ENCODE data around the gene STUB1.

The STUB1 gene

DNA sequence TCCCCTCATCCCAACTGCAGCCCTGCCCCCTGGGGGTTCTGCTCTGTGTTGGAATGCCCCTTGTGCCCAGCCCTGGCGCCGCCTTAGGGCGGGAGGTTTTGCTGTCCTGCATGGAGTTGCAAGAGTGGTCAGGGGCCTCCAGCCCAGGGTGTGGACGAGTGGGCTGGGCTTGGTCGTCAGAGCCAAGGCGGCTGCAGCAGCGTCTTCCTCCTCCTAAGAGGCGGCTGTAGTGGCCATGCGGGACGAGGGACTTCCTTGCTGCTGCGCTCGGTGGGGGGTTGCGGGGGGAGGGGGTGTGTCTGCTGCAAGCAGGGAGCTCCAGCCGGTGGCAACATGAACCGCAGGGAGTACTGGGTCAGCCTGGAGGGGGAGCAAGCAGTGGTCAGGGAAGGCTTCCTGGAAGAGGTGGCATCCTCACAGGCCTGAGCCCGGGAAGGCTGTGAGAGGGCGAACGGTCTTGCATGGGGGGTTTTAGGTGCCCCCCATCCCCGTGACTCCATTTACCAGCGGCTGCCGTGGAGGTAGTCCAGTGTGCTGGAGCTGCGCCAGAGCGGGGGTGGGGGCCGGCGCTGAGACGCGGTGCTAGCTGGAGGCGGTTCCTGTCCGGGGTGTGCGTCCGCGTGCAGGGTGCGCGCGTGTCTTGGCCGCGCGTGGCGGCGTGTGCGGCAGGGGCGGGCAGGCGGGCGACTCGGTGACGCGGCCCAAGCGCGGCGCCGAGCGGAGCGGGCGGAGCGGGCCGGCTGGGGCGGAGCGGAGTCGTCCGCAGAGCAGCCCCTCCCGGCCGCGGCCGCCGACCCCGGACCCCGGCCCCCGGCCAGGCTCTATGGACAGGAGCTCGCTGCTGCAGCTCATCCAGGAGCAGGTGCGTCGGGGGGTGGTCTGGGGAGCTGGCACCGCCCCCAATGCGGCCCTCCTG lies 5.0 kb upstream of the STUB1 start, which contains the start of gene RHBDL1:
TSS of gene RHBDL1 (plus strand) at position 704 of the 916 bp plus-strand sequence. CDS start at position 824, 120 bp downstream.
- Histone ChIP-seq H3K9me2 (ENCODE audit: low read depth, low read length) (no peaks in the 10 kb centered on the region), H3K4me3 (ENCODE audit: low read depth, low read length, poor library complexity, severe bottlenecking) (no peak within 1 kb of the TSS), H3K27me3 (ENCODE audit: insufficient read depth, low read length) (no peaks in the 10 kb centered on the region), H3K79me2 (ENCODE audit: insufficient read depth, low read length) (no peaks in the 10 kb centered on the region), H3K4me2 (ENCODE audit: low read length) (no peak within 1 kb of the TSS), H2AFZ (ENCODE audit: low read length) (no peak within 1 kb of the TSS), H3K27ac (ENCODE audit: low read depth, low read length, poor library complexity, severe bottlenecking) (no peak within 1 kb of the TSS), H3K9me3 (ENCODE audit: low read length) (no peaks in the 10 kb centered on the region), H3K9ac (ENCODE audit: low read length) (no peak within 1 kb of the TSS), H3K36me3 (ENCODE audit: insufficient read depth, low read length) (peaks cover 45% of the 10 kb centered on the region), H4K20me1 (ENCODE audit: insufficient read depth, low read length) (no peaks in the 10 kb centered on the region), H3F3A (ENCODE audit: insufficient read depth, low read length) (no peaks in the 10 kb centered on the region), H3K4me1 (ENCODE audit: insufficient read depth, low read length, severe bottlenecking) (peaks cover 15% of the 10 kb centered on the region)
- TF ChIP-seq, protein P1, sequence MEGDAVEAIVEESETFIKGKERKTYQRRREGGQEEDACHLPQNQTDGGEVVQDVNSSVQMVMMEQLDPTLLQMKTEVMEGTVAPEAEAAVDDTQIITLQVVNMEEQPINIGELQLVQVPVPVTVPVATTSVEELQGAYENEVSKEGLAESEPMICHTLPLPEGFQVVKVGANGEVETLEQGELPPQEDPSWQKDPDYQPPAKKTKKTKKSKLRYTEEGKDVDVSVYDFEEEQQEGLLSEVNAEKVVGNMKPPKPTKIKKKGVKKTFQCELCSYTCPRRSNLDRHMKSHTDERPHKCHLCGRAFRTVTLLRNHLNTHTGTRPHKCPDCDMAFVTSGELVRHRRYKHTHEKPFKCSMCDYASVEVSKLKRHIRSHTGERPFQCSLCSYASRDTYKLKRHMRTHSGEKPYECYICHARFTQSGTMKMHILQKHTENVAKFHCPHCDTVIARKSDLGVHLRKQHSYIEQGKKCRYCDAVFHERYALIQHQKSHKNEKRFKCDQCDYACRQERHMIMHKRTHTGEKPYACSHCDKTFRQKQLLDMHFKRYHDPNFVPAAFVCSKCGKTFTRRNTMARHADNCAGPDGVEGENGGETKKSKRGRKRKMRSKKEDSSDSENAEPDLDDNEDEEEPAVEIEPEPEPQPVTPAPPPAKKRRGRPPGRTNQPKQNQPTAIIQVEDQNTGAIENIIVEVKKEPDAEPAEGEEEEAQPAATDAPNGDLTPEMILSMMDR (IDR thresholded peaks at IDR 0.05; ENCODE audit: low read length) = no peak
- TF ChIP-seq EZH2 (IDR thresholded peaks at IDR 0.05; ENCODE audit: borderline replicate concordance, low read length) = no peak

DNA sequence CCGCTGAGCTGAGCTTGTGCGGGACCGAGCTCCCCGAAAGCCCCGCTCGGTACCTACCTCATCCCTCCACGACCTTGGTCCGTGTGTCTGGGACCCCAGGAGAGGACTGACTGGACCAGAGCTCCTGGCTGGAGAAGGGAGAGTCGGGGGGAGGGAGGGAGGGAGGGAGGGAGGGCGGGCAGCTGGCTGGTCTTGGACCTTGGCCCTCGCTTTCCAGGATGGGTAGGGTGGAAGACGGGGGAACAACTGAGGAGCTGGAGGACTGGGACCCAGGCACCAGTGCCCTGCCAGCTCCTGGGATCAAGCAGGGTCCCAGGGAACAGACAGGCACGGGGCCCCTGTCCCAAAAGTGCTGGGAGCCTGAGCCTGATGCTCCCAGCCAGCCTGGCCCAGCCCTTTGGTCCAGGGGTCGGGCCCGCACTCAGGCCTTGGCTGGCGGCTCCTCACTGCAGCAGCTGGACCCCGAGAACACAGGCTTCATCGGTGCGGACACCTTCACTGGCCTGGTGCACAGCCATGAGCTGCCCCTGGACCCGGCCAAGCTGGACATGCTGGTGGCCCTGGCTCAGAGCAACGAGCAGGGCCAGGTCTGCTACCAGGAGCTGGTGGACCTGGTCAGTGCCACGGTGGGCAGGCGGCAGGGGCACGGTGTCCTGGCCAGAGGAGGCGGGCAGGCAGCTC lies 4.2 kb upstream of the STUB1 start:
- no peak overlapping the region for H3K4me3 ChIP-seq (ENCODE audit: low read depth, low read length, poor library complexity, severe bottlenecking)
- peaks cover 18% of the 10 kb centered on the region for H3K4me1 ChIP-seq (ENCODE audit: insufficient read depth, low read length, severe bottlenecking)
- no peak overlapping the region for H2AFZ ChIP-seq (ENCODE audit: low read length)
- peaks cover 37% of the 10 kb centered on the region for H3K36me3 ChIP-seq (ENCODE audit: insufficient read depth, low read length)
- no peak overlapping the region for H3K4me2 ChIP-seq (ENCODE audit: low read length)
- no peaks in the 10 kb centered on the region for H4K20me1 ChIP-seq (ENCODE audit: insufficient read depth, low read length)
- H3F3A ChIP-seq (ENCODE audit: insufficient read depth, low read length) = no peaks in the 10 kb centered on the region
- no peaks in the 10 kb centered on the region for H3K27me3 ChIP-seq (ENCODE audit: insufficient read depth, low read length)
- no peak for TF ChIP-seq EZH2 (IDR thresholded peaks at IDR 0.05; ENCODE audit: borderline replicate concordance, low read length)
- TF ChIP-seq, protein P1 (IDR thresholded peaks at IDR 0.05; ENCODE audit: low read length) = no peak
- H3K9ac ChIP-seq (ENCODE audit: low read length) = no peak overlapping the region
- H3K9me3 ChIP-seq (ENCODE audit: low read length) = no peaks in the 10 kb centered on the region
- 0 out of 2 replicates have a peak, but pooled peaks cover 4% of the 10 kb centered on the region for H3K79me2 ChIP-seq (ENCODE audit: insufficient read depth, low read length)
- H3K9me2 ChIP-seq (ENCODE audit: low read depth, low read length) = no peaks in the 10 kb centered on the region
- no peak overlapping the region for H3K27ac ChIP-seq (ENCODE audit: low read depth, low read length, poor library complexity, severe bottlenecking)

DNA sequence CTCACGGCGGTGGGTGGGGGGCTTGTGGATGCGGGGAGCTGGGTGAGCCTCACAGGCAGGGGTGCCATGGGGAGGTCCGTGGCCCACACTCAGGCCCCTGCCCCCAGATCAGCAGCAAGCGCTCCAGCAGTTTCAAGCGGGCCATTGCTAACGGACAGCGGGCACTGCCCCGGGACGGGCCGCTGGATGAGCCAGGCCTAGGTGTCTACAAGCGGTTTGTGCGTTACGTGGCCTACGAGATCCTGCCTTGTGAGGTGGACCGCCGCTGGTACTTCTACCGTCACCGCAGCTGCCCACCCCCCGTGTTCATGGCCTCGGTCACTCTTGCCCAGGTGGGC lies 3.7 kb upstream of the STUB1 start:
- no peaks in the 10 kb centered on the region for H3K9me3 ChIP-seq (ENCODE audit: low read length)
- peaks cover 23% of the 10 kb centered on the region for H3K4me1 ChIP-seq (ENCODE audit: insufficient read depth, low read length, severe bottlenecking)
- no peaks in the 10 kb centered on the region for H3K9me2 ChIP-seq (ENCODE audit: low read depth, low read length)
- H3K9ac ChIP-seq (ENCODE audit: low read length) = no peak overlapping the region
- H3K27ac ChIP-seq (ENCODE audit: low read depth, low read length, poor library complexity, severe bottlenecking) = no peak overlapping the region
- H2AFZ ChIP-seq (ENCODE audit: low read length) = no peak overlapping the region
- H3K79me2 ChIP-seq (ENCODE audit: insufficient read depth, low read length) = 0 out of 2 replicates have a peak, but pooled peaks cover 7% of the 10 kb centered on the region
- H3F3A ChIP-seq (ENCODE audit: insufficient read depth, low read length) = no peaks in the 10 kb centered on the region
- no peak overlapping the region for H3K4me3 ChIP-seq (ENCODE audit: low read depth, low read length, poor library complexity, severe bottlenecking)
- no peak overlapping the region for H3K4me2 ChIP-seq (ENCODE audit: low read length)
- no peaks in the 10 kb centered on the region for H3K27me3 ChIP-seq (ENCODE audit: insufficient read depth, low read length)
- H3K36me3 ChIP-seq (ENCODE audit: insufficient read depth, low read length) = peaks cover 37% of the 10 kb centered on the region
- no peak for TF ChIP-seq EZH2 (IDR thresholded peaks at IDR 0.05; ENCODE audit: borderline replicate concordance, low read length)
- H4K20me1 ChIP-seq (ENCODE audit: insufficient read depth, low read length) = no peaks in the 10 kb centered on the region

Data from OCI-LY1 (cell line).